HepG2 (cell line): ENCODE results near the gene PRSS8. TPM values are rescaled to one million over a fixed set of nuclear protein-coding genes. Genes with fewer than 3 reads are reported as not detected.

Experiments used
- HINFP ChIP-seq: sonication (generic); formaldehyde crosslinking; IDR thresholded peaks from 2 replicates; pipeline ENCODE4 v1.4.0; 2020; ENCODE audit warnings: low read depth, mild to moderate bottlenecking, missing genetic modification reagents
- HOXA7 ChIP-seq: sonication (generic); formaldehyde crosslinking; IDR thresholded peaks from 2 replicates; pipeline ENCODE4 v1.8.1; 2022; ENCODE audit warnings: mild to moderate bottlenecking, missing genetic modification reagents, moderate library complexity
- ISL2 ChIP-seq: sonication (generic); formaldehyde crosslinking; IDR thresholded peaks from 2 replicates; pipeline ENCODE4 v1.5.0; 2020; ENCODE audit warnings: missing genetic modification reagents
- KDM3A ChIP-seq: IDR thresholded peaks from 2 replicates; pipeline ENCODE4 v1.6.1; 2018; ENCODE audit warnings: low read depth, missing compliant biosample characterization
- MAZ ChIP-seq, 2 experiments: sonication (generic) in 1 of 2; formaldehyde crosslinking in 1 of 2; IDR thresholded peaks; 2 replicates each; pipeline versions ENCODE4 v1.5.0 to v1.6.1; 2012 to 2020; ENCODE audit warnings: low read depth in 2 of 2, mild to moderate bottlenecking in 2 of 2, borderline replicate concordance in 1 of 2, improper control_type of control experiment in 1 of 2, low read length in 1 of 2, missing genetic modification reagents in 1 of 2, moderate library complexity in 1 of 2
- MTA3 ChIP-seq: sonication (generic); formaldehyde crosslinking; IDR thresholded peaks from 2 replicates; pipeline ENCODE4 v1.4.0; 2020; ENCODE audit warnings: missing genetic modification reagents
- SP4 ChIP-seq: sonication (generic); formaldehyde crosslinking; IDR thresholded peaks from 2 replicates; pipeline ENCODE4 v1.8.1; 2023; ENCODE audit warnings: mild to moderate bottlenecking, missing genetic modification reagents
- SSRP1 ChIP-seq: IDR thresholded peaks from 2 replicates; pipeline ENCODE4 v1.6.1; 2016; ENCODE audit warnings: control low read depth
- TBL1XR1 ChIP-seq: fragments of 150-350 bp; IDR thresholded peaks from 2 replicates; pipeline ENCODE4 v1.6.1; 2014; ENCODE audit warnings: borderline replicate concordance, low read length; ENCODE audit not compliant: partially characterized antibody
- TGIF2 ChIP-seq: IDR thresholded peaks from 2 replicates; pipeline ENCODE4 v1.6.1; 2016; ENCODE audit warnings: control low read depth, missing compliant biosample characterization
- U2AF2 ChIP-seq: fragments of 200-400 bp; formaldehyde crosslinking; IDR thresholded peaks from 2 replicates; pipeline ENCODE4 v1.6.1; 2017; ENCODE audit warnings: low read depth, mild to moderate bottlenecking, low read length
- ZBTB33 ChIP-seq: sonication (generic); formaldehyde crosslinking; IDR thresholded peaks from 2 replicates; pipeline ENCODE4 v1.4.0; 2020; ENCODE audit warnings: missing genetic modification reagents
- ZFYVE20 ChIP-seq: sonication (generic); formaldehyde crosslinking; IDR thresholded peaks from 2 replicates; pipeline ENCODE4 v1.8.0; 2023; ENCODE audit warnings: low read depth, mild to moderate bottlenecking, moderate library complexity, missing genetic modification reagents, borderline replicate concordance
- ZNF318 ChIP-seq: sonication (generic); formaldehyde crosslinking; IDR thresholded peaks from 2 replicates; pipeline ENCODE4 v1.4.0; 2020; ENCODE audit warnings: mild to moderate bottlenecking, missing genetic modification reagents
- ZNF615 ChIP-seq: sonication (generic); formaldehyde crosslinking; IDR thresholded peaks from 2 replicates; pipeline ENCODE4 v1.5.0; 2020; ENCODE audit warnings: mild to moderate bottlenecking, missing genetic modification reagents, borderline replicate concordance
- polyA plus RNA-seq, 8 experiments: library from polyadenylated mRNA; depleted of rRNA in 3 of 8; stranded (reverse) in 7 of 8; unstranded in 1 of 8; fragments of >200 nt; fragmentation: Illumina TruSeq in 4 of 8; extraction: Trizol in 4 of 8; gene quantifications; 2 replicates each; pipeline versions ENCODE4 v1.2.1 to v1.2.3, GENCODE V29; 2011 to 2016; ENCODE audit warnings: low read depth in 4 of 8, missing spikeins in 1 of 8, mixed read lengths in 1 of 8; ENCODE audit not compliant: insufficient read depth in 1 of 8
- total RNA-seq, 5 experiments: library from RNA; depleted of rRNA; stranded (reverse); fragments of >200 nt; fragmentation: Illumina TruSeq; extraction: Trizol; gene quantifications; 2 replicates each; pipeline ENCODE4 v1.2.3, GENCODE V29; 2016; ENCODE audit warnings: low read depth in 1 of 5

PRSS8 gene
- total and polyA plus RNA-seq, 2 of the 13 experiments (the other 11 are each of a cell fraction or from before 2014, with no cell fraction given), result 2.6 to 7.2 TPM

- TF ChIP-seq ZNF318 (no peak), SSRP1 (no peak), TBL1XR1 (no peak), TGIF2 (CRISPR knock-in tag) (peak; percentile 60; the same call in 1 of the 2 replicates), MTA3 (CRISPR knock-in tag) (no peak), KDM3A (CRISPR knock-in tag) (0 out of 2 replicates have a peak, but pooled peaks have one; percentile 52), HOXA7 (no peak), ISL2 (CRISPR knock-in tag) (peak; percentile 68), SP4 (peak; percentile 96), U2AF2 (no peak), ZBTB33 (CRISPR knock-in tag) (peak; percentile 71), ZFYVE20 (CRISPR knock-in tag) (no peak), HINFP (CRISPR knock-in tag) (0 out of 2 replicates have a peak, but pooled peaks have one; percentile 13), ZNF615 (CRISPR knock-in tag) (no peak), MAZ (IDR thresholded peaks at IDR 0.05; ENCODE audit: borderline replicate concordance, low read depth, low read length) (peak; percentile 92), MAZ (CRISPR knock-in tag; IDR thresholded peaks at IDR 0.05; ENCODE audit: low read depth) (peak; percentile 96)
Measured at GRCh38 chr16:31142109-31143010, 6.8 kb upstream of the PRSS8 start (continued).
